NCI-H2107 treated with DMSO at 0.1 percent for 48 hours (cell line): ENCODE results near the gene RABGEF1.
A peak's percentile ranks its signal among the peaks of the same experiment; 100 is the strongest.
"Not testable (repeated sequence)": the region's sequence is repeated elsewhere in the genome, so short reads cannot be mapped to it uniquely, and the experiment has no call there.

Source experiments
- DNase-seq: peaks from one replicate; lab custom pipeline; 2025; ENCODE audit not compliant: unreplicated experiment; lab: John Stamatoyannopoulos, UW

The RABGEF1 gene

GRCh38 chr7:66740302-66740979 lies at the start of gene RABGEF1:
Gene RABGEF1 (plus strand): TSS chr7:66740733. CDS start chr7:66771900, 31,167 bp downstream.
- peak; percentile 74 for DNase-seq

- DNase-seq = no peak
Measured at GRCh38 chr7:66693331-66693730, 47.2 kb upstream of the RABGEF1 start.

GRCh38 chr7:66694286-66694685 lies 46.2 kb upstream of the RABGEF1 start:
- no peak for DNase-seq

- not testable (repeated sequence) for DNase-seq
Measured at GRCh38 chr7:66695417-66695816, 45.1 kb upstream of the RABGEF1 start.

- not testable (repeated sequence) for DNase-seq
Measured at GRCh38 chr7:66696134-66696533, 44.4 kb upstream of the RABGEF1 start.

GRCh38 chr7:66696774-66697191 lies 43.8 kb upstream of the RABGEF1 start:
- DNase-seq = no peak

GRCh38 chr7:66697449-66698438 lies 42.8 kb upstream of the RABGEF1 start:
- DNase-seq = no peak

GRCh38 chr7:66698652-66699205 lies 41.8 kb upstream of the RABGEF1 start:
- DNase-seq = no peak

- no peak for DNase-seq
Measured at GRCh38 chr7:66699998-66700397, 40.5 kb upstream of the RABGEF1 start.

GRCh38 chr7:66700633-66701131 lies 39.9 kb upstream of the RABGEF1 start:
- no peak for DNase-seq

GRCh38 chr7:66707825-66708224 lies 32.7 kb upstream of the RABGEF1 start:
- DNase-seq = no peak

GRCh38 chr7:66710752-66711151 lies 29.8 kb upstream of the RABGEF1 start:
- not testable (repeated sequence) for DNase-seq

- no peak for DNase-seq
Measured at GRCh38 chr7:66713687-66714086, 26.8 kb upstream of the RABGEF1 start.

GRCh38 chr7:66716634-66717033 lies 23.9 kb upstream of the RABGEF1 start:
- DNase-seq = not testable (repeated sequence)

GRCh38 chr7:66720561-66720960 lies 20.0 kb upstream of the RABGEF1 start:
- DNase-seq = no peak

- no peak for DNase-seq
Measured at GRCh38 chr7:66725843-66726242, 14.7 kb upstream of the RABGEF1 start.

- no peak for DNase-seq
Measured at GRCh38 chr7:66727058-66727457, 13.5 kb upstream of the RABGEF1 start.

- DNase-seq = no peak
Measured at GRCh38 chr7:66728571-66728970, 12.0 kb upstream of the RABGEF1 start.

GRCh38 chr7:66729274-66729673 lies 11.3 kb upstream of the RABGEF1 start:
- no peak for DNase-seq

GRCh38 chr7:66731986-66732385 lies 8.5 kb upstream of the RABGEF1 start:
- DNase-seq = no peak

GRCh38 chr7:66732439-66732838 lies 8.1 kb upstream of the RABGEF1 start:
- no peak for DNase-seq
